SK-N-MC (cell line): ENCODE measurements around the gene SMPDL3B.

Source experiments
- EZH2 ChIP-seq: fragments of 200-600 bp; sonication (generic); IDR thresholded peaks from one replicate; pipeline ENCODE4 v1.6.1; 2017; ENCODE audit warnings: antibody characterized with exemption
- POLR2AphosphoS5 ChIP-seq: IDR thresholded peaks from 2 replicates; pipeline ENCODE4 v1.6.1; 2012; ENCODE audit warnings: mild to moderate bottlenecking, low read depth, low read length, borderline replicate concordance

DNA sequence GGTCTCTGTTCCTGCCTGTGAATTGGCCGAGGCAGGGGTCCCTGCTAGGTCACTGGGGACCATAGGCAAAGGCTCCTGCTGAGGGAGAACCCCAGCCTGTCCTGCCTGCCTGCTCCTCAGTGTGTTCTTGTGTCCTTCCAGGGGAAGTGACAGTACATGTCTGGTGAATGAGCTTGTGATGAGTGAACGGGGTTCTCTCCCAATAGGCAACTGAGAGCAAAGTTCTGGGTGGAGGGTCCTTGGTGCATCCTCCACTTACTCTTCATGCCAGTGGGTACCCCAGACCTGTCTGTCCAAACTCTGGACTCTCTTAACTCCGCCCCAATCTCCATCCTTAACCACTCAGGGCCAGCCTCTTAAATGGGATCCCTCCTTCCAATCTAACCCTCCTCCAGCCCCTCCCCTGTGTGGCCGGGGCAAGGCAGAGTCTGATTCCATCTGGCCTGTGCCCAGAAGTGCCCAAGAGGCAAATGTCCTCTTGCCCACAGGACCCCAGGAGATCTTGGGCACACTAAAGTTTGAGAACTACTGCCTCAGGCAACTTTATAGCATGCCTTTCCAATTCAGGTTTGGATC is 26.9 kb downstream of the SMPDL3B start:
- no peak for TF ChIP-seq POLR2AphosphoS5
- no peak for TF ChIP-seq EZH2
